ENCODE results near the gene STIM2. TPM values are rescaled to one million over a fixed set of nuclear protein-coding genes. Genes with fewer than 3 reads are reported as not detected.

Gene STIM2
- total RNA-seq, 1 donor from 2014 or later, result 35.5 TPM

GRCh38 chr4:26840786-26841185, 19.9 kb upstream of the STIM2 start:
- Mint-ChIP-seq H3K4me1 (ENCODE audit: low read depth) (peaks cover 4% of the 10 kb centered on the region), H3K9me3 (no peaks in the 10 kb centered on the region), H3K36me3 (ENCODE audit: low read depth) (no peaks in the 10 kb centered on the region), H3K27me3 (ENCODE audit: low read depth) (peaks cover 10% of the 10 kb centered on the region), H3K27ac (no peak overlapping the region), H3K4me3 (ENCODE audit: low read depth) (no peak overlapping the region)
- no peak for DNase-seq (ENCODE audit: low spot score)
- intact Hi-C loops (cut with micrococcal nuclease), result no loop called here

- H3K27me3 Mint-ChIP-seq (ENCODE audit: low read depth), result peaks cover 21% of the 10 kb centered on the region
- intact Hi-C loops (cut with micrococcal nuclease), result no loop called here
- H3K4me1 Mint-ChIP-seq (ENCODE audit: low read depth), result peaks cover 4% of the 10 kb centered on the region
- H3K9me3 Mint-ChIP-seq, result no peaks in the 10 kb centered on the region
- H3K27ac Mint-ChIP-seq, result no peak overlapping the region
- no peak for DNase-seq (ENCODE audit: low spot score)
- H3K4me3 Mint-ChIP-seq (ENCODE audit: low read depth), result no peak overlapping the region
- no peaks in the 10 kb centered on the region for H3K36me3 Mint-ChIP-seq (ENCODE audit: low read depth)
These were observed 17.7 kb upstream of the STIM2 start for GRCh38 chr4:26842911-26843310.

GRCh38 chr4:26850528-26850927, 10.1 kb upstream of the STIM2 start:
- no peak overlapping the region for H3K27ac Mint-ChIP-seq
- H3K9me3 Mint-ChIP-seq, result no peaks in the 10 kb centered on the region
- peaks cover 7% of the 10 kb centered on the region for H3K4me1 Mint-ChIP-seq (ENCODE audit: low read depth)
- no peaks in the 10 kb centered on the region for H3K36me3 Mint-ChIP-seq (ENCODE audit: low read depth)
- H3K4me3 Mint-ChIP-seq (ENCODE audit: low read depth), result no peak overlapping the region
- H3K27me3 Mint-ChIP-seq (ENCODE audit: low read depth), result peaks cover 19% of the 10 kb centered on the region
- no peak for DNase-seq (ENCODE audit: low spot score)
- intact Hi-C loops (cut with micrococcal nuclease), result no loop called here

- peaks cover 21% of the 10 kb centered on the region for H3K27me3 Mint-ChIP-seq (ENCODE audit: low read depth)
- no peak for DNase-seq (ENCODE audit: low spot score)
- H3K27ac Mint-ChIP-seq, result no peak overlapping the region
- intact Hi-C loops (cut with micrococcal nuclease), result no loop called here
- no peaks in the 10 kb centered on the region for H3K9me3 Mint-ChIP-seq
- peaks cover 11% of the 10 kb centered on the region for H3K4me1 Mint-ChIP-seq (ENCODE audit: low read depth)
- H3K36me3 Mint-ChIP-seq (ENCODE audit: low read depth), result no peaks in the 10 kb centered on the region
- H3K4me3 Mint-ChIP-seq (ENCODE audit: low read depth), result no peak overlapping the region
These were observed 9.5 kb upstream of the STIM2 start for GRCh38 chr4:26851129-26851528.

- no peak overlapping the region for H3K27ac Mint-ChIP-seq
- no peaks in the 10 kb centered on the region for H3K9me3 Mint-ChIP-seq
- intact Hi-C loops (cut with micrococcal nuclease), result loop anchor here (5.0 kb wide), 1 partner anchor 107 kb away; no protein-coding TSS in a partner anchor
- no peak for DNase-seq (ENCODE audit: low spot score)
- H3K27me3 Mint-ChIP-seq (ENCODE audit: low read depth), result peaks cover 12% of the 10 kb centered on the region
- H3K4me1 Mint-ChIP-seq (ENCODE audit: low read depth), result peaks cover 32% of the 10 kb centered on the region
- no peak overlapping the region for H3K4me3 Mint-ChIP-seq (ENCODE audit: low read depth)
- no peaks in the 10 kb centered on the region for H3K36me3 Mint-ChIP-seq (ENCODE audit: low read depth)
These were observed 5.9 kb upstream of the STIM2 start for GRCh38 chr4:26854701-26855100.

- intact Hi-C loops (cut with micrococcal nuclease), result loop anchor here (2.0 to 5.0 kb wide), 3 partner anchors 110 to 274 kb away; no protein-coding TSS in a partner anchor
- Mint-ChIP-seq H3K9me3 (no peaks in the 10 kb centered on the region), H3K4me1 (ENCODE audit: low read depth) (peaks cover 36% of the 10 kb centered on the region), H3K27ac (peak overlapping the region; percentile 85), H3K27me3 (ENCODE audit: low read depth) (peaks cover 12% of the 10 kb centered on the region), H3K36me3 (ENCODE audit: low read depth) (no peaks in the 10 kb centered on the region), H3K4me3 (ENCODE audit: low read depth) (peak overlapping the region; percentile 89)
- DNase-seq (ENCODE audit: low spot score), result no peak
These were observed 3.7 kb upstream of the STIM2 start for GRCh38 chr4:26856906-26857277.

GRCh38 chr4:26857278-26858034, 3.2 kb upstream of the STIM2 start:
- H3K27ac Mint-ChIP-seq, result peak overlapping the region; percentile 85
- peaks cover 12% of the 10 kb centered on the region for H3K27me3 Mint-ChIP-seq (ENCODE audit: low read depth)
- H3K4me1 Mint-ChIP-seq (ENCODE audit: low read depth), result peaks cover 38% of the 10 kb centered on the region
- intact Hi-C loops (cut with micrococcal nuclease), result loop anchor here (2.0 to 5.0 kb wide), 3 partner anchors 110 to 275 kb away; no protein-coding TSS in a partner anchor
- no peaks in the 10 kb centered on the region for H3K9me3 Mint-ChIP-seq
- peak overlapping the region; percentile 89 for H3K4me3 Mint-ChIP-seq (ENCODE audit: low read depth)
- H3K36me3 Mint-ChIP-seq (ENCODE audit: low read depth), result no peaks in the 10 kb centered on the region
- peak; percentile 88 for DNase-seq (ENCODE audit: low spot score)

- intact Hi-C loops (cut with micrococcal nuclease), result loop anchor here (5.0 kb wide), 1 partner anchor 111 kb away; no protein-coding TSS in a partner anchor
- Mint-ChIP-seq H3K4me3 (ENCODE audit: low read depth) (peak overlapping the region; percentile 89), H3K36me3 (ENCODE audit: low read depth) (no peaks in the 10 kb centered on the region), H3K27me3 (ENCODE audit: low read depth) (peaks cover 6% of the 10 kb centered on the region), H3K27ac (peak overlapping the region; percentile 91), H3K4me1 (ENCODE audit: low read depth) (peaks cover 40% of the 10 kb centered on the region), H3K9me3 (no peaks in the 10 kb centered on the region)
- DNase-seq (ENCODE audit: low spot score), result no peak
These were observed 2.4 kb upstream of the STIM2 start for GRCh38 chr4:26858035-26858918.

GRCh38 chr4:26858947-26859401, 1.7 kb upstream of the STIM2 start:
- H3K4me1 Mint-ChIP-seq (ENCODE audit: low read depth), result peaks cover 45% of the 10 kb centered on the region
- intact Hi-C loops (cut with micrococcal nuclease), result loop anchor here (5.0 kb wide), 1 partner anchor 112 kb away; no protein-coding TSS in a partner anchor
- peaks cover 4% of the 10 kb centered on the region for H3K27me3 Mint-ChIP-seq (ENCODE audit: low read depth)
- H3K27ac Mint-ChIP-seq, result peak overlapping the region; percentile 91
- peaks cover 3% of the 10 kb centered on the region for H3K36me3 Mint-ChIP-seq (ENCODE audit: low read depth)
- no peaks in the 10 kb centered on the region for H3K9me3 Mint-ChIP-seq
- no peak for DNase-seq (ENCODE audit: low spot score)
- peak overlapping the region; percentile 89 for H3K4me3 Mint-ChIP-seq (ENCODE audit: low read depth)

- peaks cover 48% of the 10 kb centered on the region for H3K4me1 Mint-ChIP-seq (ENCODE audit: low read depth)
- DNase-seq (ENCODE audit: low spot score), result no peak
- intact Hi-C loops (cut with micrococcal nuclease), result loop anchor here (1.0 to 10.0 kb wide), 8 partner anchors 14 to 945 kb away; partner anchors contain the start of gene SMIM20
- H3K4me3 Mint-ChIP-seq (ENCODE audit: low read depth), result peak overlapping the region; percentile 89
- H3K27ac Mint-ChIP-seq, result peak overlapping the region; percentile 91
- H3K9me3 Mint-ChIP-seq, result no peaks in the 10 kb centered on the region
- peaks cover 3% of the 10 kb centered on the region for H3K36me3 Mint-ChIP-seq (ENCODE audit: low read depth)
- peaks cover 4% of the 10 kb centered on the region for H3K27me3 Mint-ChIP-seq (ENCODE audit: low read depth)
These were observed 882 bp upstream of the STIM2 start for GRCh38 chr4:26859762-26860156.

- DNase-seq (ENCODE audit: low spot score), result peak; percentile 52
- Mint-ChIP-seq H3K27me3 (ENCODE audit: low read depth) (peaks cover 3% of the 10 kb centered on the region), H3K27ac (peak overlapping the region; percentile 91), H3K4me3 (ENCODE audit: low read depth) (peak overlapping the region; percentile 89), H3K36me3 (ENCODE audit: low read depth) (peaks cover 7% of the 10 kb centered on the region), H3K9me3 (no peaks in the 10 kb centered on the region), H3K4me1 (ENCODE audit: low read depth) (peaks cover 52% of the 10 kb centered on the region)
- intact Hi-C loops (cut with micrococcal nuclease), result loop anchor here (1.0 to 10.0 kb wide), 7 partner anchors 12 to 946 kb away; partner anchors contain the start of gene SMIM20
These were observed 337 bp downstream of the STIM2 start for GRCh38 chr4:26860922-26861433.

- H3K9me3 Mint-ChIP-seq, result no peaks in the 10 kb centered on the region
- H3K36me3 Mint-ChIP-seq (ENCODE audit: low read depth), result peaks cover 7% of the 10 kb centered on the region
- intact Hi-C loops (cut with micrococcal nuclease), result loop anchor here (5.0 to 10.0 kb wide), 4 partner anchors 36 to 947 kb away; partner anchors contain the start of gene SMIM20
- peak; percentile 75 for DNase-seq (ENCODE audit: low spot score)
- H3K27ac Mint-ChIP-seq, result peak overlapping the region; percentile 95
- peak overlapping the region; percentile 93 for H3K4me3 Mint-ChIP-seq (ENCODE audit: low read depth)
- H3K4me1 Mint-ChIP-seq (ENCODE audit: low read depth), result peaks cover 55% of the 10 kb centered on the region
- no peaks in the 10 kb centered on the region for H3K27me3 Mint-ChIP-seq (ENCODE audit: low read depth)
These were observed 969 bp downstream of the STIM2 start for GRCh38 chr4:26861434-26862186.

Measured in activated T-helper 2 cell treated with anti-CD3 and anti-CD28 coated beads, Interferon-gamma antibody, Interleukin-2, Interleukin-4, amounts not matched to agents 10 μg/mL and 5 μg/mL and 100 μg/mL, durations not matched to agents 14 hours and 24 hours and 36 hours (primary cell).